ENCODE measurements around the gene ARHGEF28.

Gene ARHGEF28

GRCh38 chr5:73856997-73857396, 231.0 kb downstream of the ARHGEF28 start:
- no peak for DNase-seq (ENCODE audit: low read depth in 2 of 2)

DNA sequence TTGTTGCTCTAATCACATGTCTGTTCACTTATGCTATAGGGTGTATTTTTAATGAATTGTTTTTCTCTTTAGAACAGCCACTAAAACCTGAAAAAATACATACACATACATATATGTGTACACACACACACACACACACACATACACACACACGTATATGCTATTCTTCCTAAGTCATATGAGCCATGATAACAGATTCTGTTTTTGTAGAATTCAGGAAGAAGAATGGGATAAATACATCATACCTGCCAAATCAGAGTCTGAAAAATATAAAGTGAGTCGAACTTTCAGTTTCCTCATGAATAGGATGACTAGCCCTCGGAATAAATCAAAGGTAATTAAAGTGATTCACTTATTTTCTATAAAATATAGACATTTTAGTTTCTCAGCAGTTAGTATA, 231.4 kb downstream of the ARHGEF28 start:
- no peak for DNase-seq (ENCODE audit: low read depth in 2 of 2)

DNA sequence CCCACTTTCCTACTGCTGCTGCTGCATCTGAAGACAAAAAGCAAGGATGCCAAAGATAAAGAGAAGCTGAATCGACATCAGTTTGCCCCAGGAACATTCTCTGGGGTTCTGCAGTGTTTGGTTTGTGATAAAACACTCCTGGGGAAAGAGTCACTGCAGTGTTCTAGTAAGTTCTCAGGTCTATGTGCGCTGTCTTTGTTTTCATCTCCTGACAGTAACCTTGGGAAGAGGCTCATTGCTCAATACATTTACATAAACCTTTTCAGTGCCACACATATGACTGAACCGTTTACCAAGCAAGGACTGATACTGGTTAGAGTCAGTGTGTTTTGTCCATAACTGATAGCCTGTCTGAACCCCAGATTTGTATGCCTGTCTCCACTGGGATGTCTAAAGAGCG, 232.1 kb downstream of the ARHGEF28 start:
- no peak for DNase-seq (ENCODE audit: low read depth in 2 of 2)

- no peak for DNase-seq (ENCODE audit: low read depth in 2 of 2)
Measured at GRCh38 chr5:73858776-73859175, 232.8 kb downstream of the ARHGEF28 start.

GRCh38 chr5:73859696-73860095, 233.7 kb downstream of the ARHGEF28 start:
- DNase-seq (ENCODE audit: low read depth in 2 of 2) = no peak

DNA sequence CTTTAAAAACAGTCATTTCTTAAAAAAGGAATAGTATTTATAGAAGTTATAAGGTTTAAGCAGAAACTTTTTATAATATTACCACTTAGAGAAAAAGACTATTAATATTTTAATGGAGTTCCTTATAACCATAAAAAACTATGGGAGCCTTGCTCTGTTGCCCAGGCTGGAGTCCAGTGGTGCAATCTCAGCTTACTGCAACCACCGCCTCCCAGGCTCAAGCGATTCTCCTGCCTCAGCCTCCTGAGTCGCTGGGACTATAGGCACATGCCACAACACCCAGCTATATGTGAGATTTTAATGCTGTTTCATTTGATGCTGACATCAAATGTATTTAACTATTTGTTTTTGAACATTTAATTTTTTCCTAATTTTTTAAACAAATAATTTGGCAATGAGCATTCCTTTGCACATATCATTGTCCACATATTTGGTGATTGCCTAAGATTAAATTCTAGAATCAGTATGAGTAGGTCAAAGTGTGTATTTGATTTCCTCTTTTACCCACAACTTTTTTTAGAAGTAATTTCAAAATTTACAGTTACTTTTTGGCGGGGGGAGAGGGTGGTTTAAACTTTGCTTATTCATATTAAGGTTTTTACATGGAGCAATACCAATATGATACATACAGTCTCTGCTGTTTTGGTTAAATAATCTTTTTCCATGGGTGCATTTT, 235.5 kb downstream of the ARHGEF28 start:
- no peak for DNase-seq (ENCODE audit: low read depth in 2 of 2)

DNA sequence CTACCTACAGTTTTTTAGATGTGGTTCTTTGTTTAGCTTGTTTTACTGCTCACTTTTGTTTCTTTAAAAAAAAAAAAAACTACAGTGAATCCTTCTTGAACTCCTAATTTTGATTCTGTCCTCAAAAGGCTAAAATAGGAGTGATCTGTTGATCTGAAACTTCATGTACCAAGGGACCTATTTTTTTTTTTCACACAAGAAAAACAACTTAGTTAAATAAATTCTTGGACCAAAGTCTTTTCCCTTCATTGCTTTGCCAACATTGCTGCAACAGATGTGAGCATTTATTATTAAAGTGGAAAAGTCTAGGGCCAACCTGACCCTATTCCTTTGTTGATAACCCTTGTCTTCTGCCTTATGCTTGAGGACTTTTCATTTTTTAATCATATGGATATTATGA, 236.8 kb downstream of the ARHGEF28 start:
- no peak for DNase-seq (ENCODE audit: low read depth in 2 of 2)

DNA sequence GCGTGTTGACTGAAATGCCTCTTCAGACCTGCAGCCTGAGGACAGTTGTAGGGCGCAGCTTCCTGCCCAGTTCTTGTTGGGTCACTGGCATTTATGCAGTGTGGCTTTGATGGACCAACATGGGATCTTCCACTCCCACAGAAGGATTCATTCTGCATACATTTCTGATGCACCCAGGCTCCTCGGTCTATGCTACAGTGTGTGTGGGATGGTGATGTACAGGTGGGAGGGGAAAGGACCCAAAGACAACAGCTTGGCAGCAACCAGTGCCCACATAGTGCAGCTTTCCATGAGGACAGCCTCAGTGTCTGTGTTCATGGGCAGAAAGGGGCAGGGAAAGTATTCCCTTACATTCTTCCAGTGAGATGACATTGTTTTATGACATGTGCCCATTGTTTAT, 237.9 kb downstream of the ARHGEF28 start:
- DNase-seq (ENCODE audit: low read depth in 2 of 2) = no peak

DNA sequence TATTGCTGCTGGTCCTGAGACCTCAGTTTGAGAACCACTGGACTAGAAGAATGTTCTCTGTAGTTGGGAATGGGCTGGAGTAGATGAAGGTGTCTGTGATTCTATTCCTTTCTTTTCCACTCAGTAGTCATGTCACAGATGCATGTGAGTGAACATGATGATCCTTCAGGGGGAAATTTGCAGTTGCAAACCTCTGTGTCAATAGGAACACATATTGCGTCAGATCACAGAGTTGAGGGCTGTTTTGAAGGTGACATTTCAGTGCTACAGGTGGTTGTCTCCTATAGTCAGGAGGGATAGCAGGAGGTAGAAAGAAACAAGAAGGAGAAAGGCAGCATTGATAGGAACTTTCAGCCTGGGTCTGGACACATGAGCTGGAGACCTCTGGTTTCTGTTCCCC, 239.3 kb downstream of the ARHGEF28 start:
- no peak for DNase-seq (ENCODE audit: low read depth in 2 of 2)

DNA sequence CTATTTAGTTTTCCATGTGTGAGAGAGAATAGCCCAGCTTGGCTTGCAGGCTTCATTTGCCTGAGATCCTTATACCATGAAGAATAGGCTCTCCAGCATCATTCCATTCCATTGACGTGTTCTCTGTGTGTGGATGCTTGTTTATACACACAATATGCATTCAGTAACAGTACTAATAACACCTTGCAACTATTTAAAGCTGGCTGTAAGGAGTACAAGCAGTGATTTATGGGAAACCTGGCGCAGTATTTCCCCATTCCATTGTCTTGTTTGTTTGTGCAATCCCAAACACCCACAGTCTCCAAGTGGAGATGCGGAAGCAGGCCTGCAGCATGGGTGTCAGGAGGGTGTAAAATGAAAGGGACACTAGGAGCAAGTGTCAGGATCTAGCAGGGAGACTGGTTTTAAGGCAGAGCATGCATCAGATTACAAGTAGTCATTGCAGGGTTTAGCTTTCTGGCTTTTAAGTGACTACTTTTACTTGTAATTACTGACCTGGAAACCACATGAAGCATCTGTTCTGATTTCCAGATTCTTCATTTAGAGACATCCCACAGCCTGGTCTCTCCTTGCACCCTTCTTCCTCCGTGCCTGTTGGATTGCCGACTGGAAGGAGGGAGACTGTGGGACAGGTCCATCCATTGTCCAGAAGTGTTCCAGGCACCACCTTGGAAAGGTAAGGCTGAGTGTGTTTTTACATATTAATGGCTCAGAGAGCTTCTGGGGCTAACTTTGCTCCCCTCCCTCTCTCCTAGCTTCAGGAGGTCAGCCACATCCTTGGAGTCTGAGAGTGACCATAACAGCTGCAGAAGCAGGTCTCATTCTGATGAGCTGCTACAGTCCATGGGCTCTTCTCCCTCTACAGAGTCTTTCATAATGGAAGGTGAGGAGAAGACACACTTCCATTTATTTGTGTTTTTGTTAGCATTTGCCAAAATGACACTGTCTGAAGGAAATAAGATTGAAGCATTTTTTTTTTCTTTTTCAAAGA, 241.6 kb downstream of the ARHGEF28 start:
- no peak for DNase-seq (ENCODE audit: low read depth in 2 of 2)

DNA sequence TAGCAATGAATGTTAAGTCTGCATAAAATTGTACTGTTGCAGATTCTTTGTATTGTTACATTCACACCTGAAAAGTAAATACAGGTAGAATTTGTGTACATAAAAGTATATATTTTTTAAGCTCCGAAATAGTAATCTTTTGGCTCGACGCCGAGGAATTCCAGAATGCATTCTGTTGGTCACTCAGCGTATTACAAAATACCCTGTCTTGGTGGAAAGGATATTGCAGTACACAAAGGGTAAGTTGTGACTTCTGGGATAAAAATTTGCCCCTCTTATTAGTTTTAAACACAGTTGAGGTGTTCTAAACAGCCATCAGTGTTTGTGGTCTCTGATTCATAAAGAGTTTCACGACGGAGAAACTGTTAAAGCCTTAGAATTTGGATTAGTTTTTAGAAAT, 257.6 kb downstream of the ARHGEF28 start:
- no peak for DNase-seq (ENCODE audit: low read depth in 2 of 2)

- DNase-seq (ENCODE audit: low read depth in 2 of 2) = no peak
Measured at GRCh38 chr5:73887688-73888087, 261.7 kb downstream of the ARHGEF28 start.

GRCh38 chr5:73890569-73890968, 264.6 kb downstream of the ARHGEF28 start:
- no peak for DNase-seq (ENCODE audit: low read depth in 2 of 2)

GRCh38 chr5:73892218-73892617, 266.2 kb downstream of the ARHGEF28 start:
- no peak for DNase-seq (ENCODE audit: low read depth in 2 of 2)

- no peak for DNase-seq (ENCODE audit: low read depth in 2 of 2)
Measured at GRCh38 chr5:73892806-73893205, 266.8 kb downstream of the ARHGEF28 start.

GRCh38 chr5:73893813-73894212, 267.8 kb downstream of the ARHGEF28 start:
- no peak for DNase-seq (ENCODE audit: low read depth in 2 of 2)

DNA sequence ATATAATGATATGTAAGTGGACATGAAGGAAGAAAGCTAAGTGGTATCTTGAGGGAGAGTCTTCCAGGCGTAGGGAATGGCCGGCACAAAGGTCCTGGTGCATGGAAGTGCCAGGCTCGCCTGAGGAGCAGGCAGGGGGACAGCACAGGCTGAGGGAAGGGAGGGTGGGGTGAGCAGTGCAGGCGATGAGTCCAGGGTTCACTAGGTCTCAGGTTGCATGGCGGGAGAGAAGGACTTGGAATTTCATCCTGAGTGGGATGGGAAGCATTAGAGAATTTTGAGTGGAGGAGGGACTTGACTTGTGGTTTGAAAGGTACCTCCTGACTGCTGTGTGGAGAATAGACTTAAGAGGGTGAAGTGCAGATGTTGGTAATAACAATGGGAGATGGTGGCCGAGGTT, 268.9 kb downstream of the ARHGEF28 start:
- no peak for DNase-seq (ENCODE audit: low read depth in 2 of 2)

DNA sequence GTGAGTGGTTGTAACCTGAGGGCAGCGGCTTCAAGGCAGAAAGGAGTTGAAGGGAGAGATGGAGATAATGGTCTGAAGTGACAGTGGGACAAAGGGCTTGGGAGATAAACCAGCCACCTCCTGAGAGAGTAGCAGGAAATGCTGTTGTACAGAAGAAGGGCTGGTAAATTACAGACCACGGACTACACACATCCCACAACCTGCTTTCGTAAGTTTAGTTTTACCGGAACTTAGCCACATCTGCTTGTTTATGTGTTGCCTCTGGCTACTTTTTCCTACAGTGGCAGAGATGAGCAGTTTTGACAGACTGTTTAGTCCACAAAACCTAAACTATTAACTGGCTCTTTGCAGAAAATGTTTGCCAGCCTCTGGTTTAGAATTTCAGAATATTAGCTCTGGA, 269.5 kb downstream of the ARHGEF28 start:
- no peak for DNase-seq (ENCODE audit: low read depth in 2 of 2)

GRCh38 chr5:73896097-73896496, 270.1 kb downstream of the ARHGEF28 start:
- no peak for DNase-seq (ENCODE audit: low read depth in 2 of 2)

DNA sequence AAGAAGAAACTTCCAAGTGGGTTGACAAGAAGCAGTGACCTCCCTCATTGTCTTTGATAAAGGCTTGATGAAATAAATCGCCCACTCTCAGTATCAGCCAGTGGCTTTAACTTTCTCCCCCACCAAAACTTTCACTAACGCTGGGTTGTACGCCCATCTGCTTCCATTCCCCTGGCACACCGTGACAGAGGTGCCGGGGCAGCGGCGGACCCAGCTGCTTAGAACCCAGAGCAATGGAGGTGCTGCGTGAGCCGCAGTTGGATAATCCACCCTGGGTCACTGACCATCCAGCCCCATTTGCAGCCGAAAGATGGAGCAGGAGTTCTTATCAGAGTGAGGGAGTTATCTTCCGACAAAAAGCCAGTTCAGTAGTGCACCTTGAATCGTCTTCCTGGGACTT, 270.7 kb downstream of the ARHGEF28 start:
- DNase-seq (ENCODE audit: low read depth in 2 of 2) = no peak

DNA sequence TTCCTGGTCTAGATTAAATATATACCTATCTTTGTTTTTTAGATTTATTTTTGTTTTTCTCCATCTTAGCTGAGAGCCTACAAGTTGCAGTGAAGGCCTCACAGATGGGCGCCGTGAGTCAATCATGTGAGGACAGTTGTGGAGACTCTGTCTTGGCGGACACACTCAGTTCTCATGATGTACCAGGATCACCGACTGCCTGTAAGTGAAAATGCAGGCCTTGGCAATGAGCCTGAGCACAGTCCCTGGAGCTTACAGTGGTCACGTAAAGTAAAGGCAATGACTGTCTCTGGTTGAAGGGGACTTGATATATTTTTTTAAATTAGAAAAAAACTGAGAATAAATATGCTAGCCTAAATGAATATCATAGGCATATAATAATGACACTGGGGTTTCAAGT, 271.9 kb downstream of the ARHGEF28 start:
- no peak for DNase-seq (ENCODE audit: low read depth in 2 of 2)

DNA sequence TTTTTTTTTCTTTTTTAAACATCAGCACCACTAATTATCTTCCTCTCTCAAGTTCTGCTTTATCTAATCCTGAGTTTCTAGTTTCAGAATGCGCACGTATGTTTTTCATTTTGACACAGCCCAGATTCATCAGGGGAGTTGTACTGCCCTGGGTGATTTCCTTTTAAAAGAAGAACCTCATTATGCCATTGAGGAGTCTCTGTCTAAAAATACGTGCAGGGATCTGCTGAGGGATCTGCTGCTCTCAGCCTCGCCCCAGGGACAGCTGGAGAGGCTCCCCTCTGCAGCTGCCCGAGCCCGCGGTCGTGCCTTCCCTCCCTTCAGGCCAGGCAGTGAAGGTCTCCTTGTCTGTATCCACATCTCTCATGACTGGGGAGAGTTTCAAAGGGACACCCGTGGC, 273.1 kb downstream of the ARHGEF28 start:
- no peak for DNase-seq (ENCODE audit: low read depth in 2 of 2)

- DNase-seq (ENCODE audit: low read depth in 2 of 2) = no peak
Measured at GRCh38 chr5:73899916-73900315, 273.9 kb downstream of the ARHGEF28 start.
